Thymus (tissue), 11 donors: Measurements from ENCODE around the gene OR5H14. TPM values are rescaled to one million over a fixed set of nuclear protein-coding genes. Genes with fewer than 3 reads are reported as not detected.
"Not testable (repeated sequence)": the region's sequence is repeated elsewhere in the genome, so short reads cannot be mapped to it uniquely, and the experiment has no call there.

ENCODE experiments used
- DNase-seq, 9 donors: peaks; one replicate each; pipeline ENCODE4 v3.0.0-alpha.2; 2013; ENCODE audit warnings: low spot score in 9 of 9, low read depth in 6 of 9, missing footprints in 1 of 9
- H3K27ac ChIP-seq, 2 donors: one replicate each; pipeline ENCODE4 v1.5.1; 2013; ENCODE audit warnings: control low read depth in 1 of 2, low read depth in 1 of 2, low read length in 1 of 2, mild to moderate bottlenecking in 1 of 2, moderate library complexity in 1 of 2
- H3K27me3 ChIP-seq, 2 donors: one replicate each; pipeline ENCODE4 v1.5.1; 2013; ENCODE audit warnings: low read length in 1 of 2; ENCODE audit not compliant: control insufficient read depth in 2 of 2, insufficient read depth in 1 of 2
- H3K36me3 ChIP-seq, 2 donors: one replicate each; pipeline ENCODE4 v1.5.1; 2013; ENCODE audit warnings: low read length in 1 of 2, mild to moderate bottlenecking in 1 of 2, moderate library complexity in 1 of 2; ENCODE audit not compliant: control insufficient read depth in 2 of 2, insufficient read depth in 2 of 2
- H3K4me1 ChIP-seq, 2 donors: one replicate each; pipeline ENCODE4 v1.5.1; 2013; ENCODE audit warnings: low read length in 2 of 2; ENCODE audit not compliant: control insufficient read depth in 2 of 2, insufficient read depth in 2 of 2
- H3K4me3 ChIP-seq, 2 donors: one replicate each; pipeline ENCODE4 v1.5.1; 2013; ENCODE audit warnings: low read length in 2 of 2, control low read depth in 1 of 2, mild to moderate bottlenecking in 1 of 2
- H3K9me3 ChIP-seq, 2 donors: one replicate each; pipeline ENCODE4 v1.5.1; 2013; ENCODE audit warnings: low read length in 1 of 2, mild to moderate bottlenecking in 1 of 2; ENCODE audit not compliant: control insufficient read depth in 2 of 2, insufficient read depth in 1 of 2
- WGBS: extraction: QIAGEN DNeasy Blood & Tissue Kit; methylation state at CpG from one replicate; pipeline ENCODE4 v1.1.7; 2013; 5-methylcytosine and 5-hydroxymethylcytosine counted together
- polyA plus RNA-seq: library from polyadenylated mRNA; stranded (reverse); fragments of 200-250 nt; gene quantifications from one replicate; pipeline ENCODE4 v1.2.3, GENCODE V29; 2013
- total RNA-seq: library from RNA; stranded (reverse); fragments of 120-200 nt; gene quantifications from one replicate; pipeline ENCODE4 v1.2.4, GENCODE V29; 2013
- donor health status: healthy.

OR5H14 gene
- total and polyA plus RNA-seq, 2 donors: not detected

DNA sequence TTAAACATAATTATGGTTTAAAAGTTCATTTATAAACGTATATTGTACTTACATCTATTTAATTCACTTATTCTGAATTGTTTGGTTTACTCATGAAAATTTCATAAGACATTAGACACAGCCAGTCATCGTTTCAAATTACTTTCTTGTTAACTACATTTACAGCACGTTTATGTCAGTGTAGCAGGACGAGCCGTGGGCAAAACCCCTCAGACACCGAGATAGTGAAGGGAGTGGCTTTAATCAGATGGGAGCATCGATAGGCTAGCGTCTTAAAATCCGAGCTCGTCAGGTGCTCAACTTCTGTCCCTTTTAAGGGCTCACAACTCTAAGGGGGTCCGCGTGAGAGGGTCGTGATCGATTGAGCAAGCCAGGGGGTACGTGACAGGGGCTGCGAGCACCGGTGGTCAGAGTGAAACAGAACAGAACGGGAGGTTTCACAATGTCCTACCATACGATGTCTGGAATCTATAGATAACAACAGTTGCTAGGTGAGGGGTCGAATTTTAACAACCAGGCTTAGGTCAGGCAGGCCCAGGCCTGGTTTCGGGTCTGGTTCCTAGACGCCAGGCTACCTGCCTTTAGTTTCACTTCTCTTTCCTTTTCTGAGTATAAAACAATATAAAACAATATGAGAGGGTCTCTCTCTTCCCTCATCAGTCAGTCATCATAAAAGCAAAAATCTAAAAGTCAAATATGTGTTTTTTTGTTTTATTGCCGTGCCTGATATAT lies 9.3 kb upstream of the OR5H14 start:
- H3K27me3 ChIP-seq, H3K27ac ChIP-seq, H3K4me3 ChIP-seq, DNase-seq, H3K36me3 ChIP-seq, H3K4me1 ChIP-seq, H3K9me3 ChIP-seq: not testable (repeated sequence)
- WGBS: 91% methylated on average over 23 of the region's 23 CpGs

GRCh38 chr3:98140531-98140930 lies 6.7 kb upstream of the OR5H14 start:
- no peaks in the 10 kb centered on the region for H3K27me3 ChIP-seq
- no peaks in the 10 kb centered on the region for H3K4me1 ChIP-seq
- no peak for DNase-seq

GRCh38 chr3:98148751-98149150 lies 1.5 kb downstream of the OR5H14 start:
- no peak for DNase-seq
- H3K27ac ChIP-seq: no peak overlapping the region
- H3K36me3 ChIP-seq: no peaks in the 10 kb centered on the region
- H3K27me3 ChIP-seq: no peaks in the 10 kb centered on the region
- 73% methylated on average over 3 of the region's 3 CpGs for WGBS
- H3K4me1 ChIP-seq: no peaks in the 10 kb centered on the region
- H3K4me3 ChIP-seq: no peak overlapping the region
- no peaks in the 10 kb centered on the region for H3K9me3 ChIP-seq

More at GRCh38 chr3:98140531-98140930, 6.7 kb upstream of the OR5H14 start:
- no peak overlapping the region for H3K4me3 ChIP-seq
- no peak overlapping the region for H3K27ac ChIP-seq
- H3K9me3 ChIP-seq: no peaks in the 10 kb centered on the region
- H3K36me3 ChIP-seq: no peaks in the 10 kb centered on the region

DNA sequence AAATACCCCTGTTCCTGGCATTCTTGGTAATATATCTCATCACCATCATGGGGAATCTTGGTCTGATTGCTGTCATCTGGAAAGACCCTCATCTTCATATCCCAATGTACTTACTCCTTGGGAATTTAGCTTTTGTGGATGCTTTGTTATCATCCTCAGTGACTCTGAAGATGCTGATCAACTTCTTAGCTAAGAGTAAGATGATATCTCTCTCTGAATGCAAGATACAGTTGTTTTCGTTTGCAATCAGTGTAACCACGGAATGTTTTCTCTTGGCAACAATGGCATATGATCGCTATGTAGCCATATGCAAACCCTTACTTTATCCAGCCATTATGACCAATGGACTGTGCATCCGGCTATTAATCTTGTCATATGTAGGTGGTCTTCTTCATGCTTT lies 2.2 kb downstream of the OR5H14 start:
- H3K4me3 ChIP-seq, H3K27me3 ChIP-seq, H3K9me3 ChIP-seq, H3K27ac ChIP-seq, DNase-seq, H3K36me3 ChIP-seq, H3K4me1 ChIP-seq: not testable (repeated sequence)
- 90% methylated on average over 4 of the region's 4 CpGs for WGBS

- WGBS: 94% methylated on average over 5 of the region's 5 CpGs
Observed at GRCh38 chr3:98151241-98151640, 4.0 kb downstream of the OR5H14 start.

GRCh38 chr3:98166396-98166795 lies 19.1 kb downstream of the OR5H14 start, which contains the start of gene OR5H15:
TSS of gene OR5H15 (plus strand) at chr3:98166696. CDS start at chr3:98168700, 2,004 bp downstream.
- Histone ChIP-seq H3K36me3 (no peaks in the 10 kb centered on the region), H3K4me1 (no peaks in the 10 kb centered on the region), H3K27me3 (no peaks in the 10 kb centered on the region), H3K9me3 (no peaks in the 10 kb centered on the region), H3K4me3 (no peak within 1 kb of the TSS), H3K27ac (no peak within 1 kb of the TSS)
- 98% methylated on average over 3 of the region's 3 CpGs for WGBS
- no peak for DNase-seq

More at GRCh38 chr3:98151241-98151640, 4.0 kb downstream of the OR5H14 start:
- DNase-seq: no peak
- Histone ChIP-seq H3K36me3 (no peaks in the 10 kb centered on the region), H3K4me1 (no peaks in the 10 kb centered on the region), H3K9me3 (no peaks in the 10 kb centered on the region), H3K4me3 (no peak overlapping the region), H3K27me3 (no peaks in the 10 kb centered on the region), H3K27ac (no peak overlapping the region)

DNA sequence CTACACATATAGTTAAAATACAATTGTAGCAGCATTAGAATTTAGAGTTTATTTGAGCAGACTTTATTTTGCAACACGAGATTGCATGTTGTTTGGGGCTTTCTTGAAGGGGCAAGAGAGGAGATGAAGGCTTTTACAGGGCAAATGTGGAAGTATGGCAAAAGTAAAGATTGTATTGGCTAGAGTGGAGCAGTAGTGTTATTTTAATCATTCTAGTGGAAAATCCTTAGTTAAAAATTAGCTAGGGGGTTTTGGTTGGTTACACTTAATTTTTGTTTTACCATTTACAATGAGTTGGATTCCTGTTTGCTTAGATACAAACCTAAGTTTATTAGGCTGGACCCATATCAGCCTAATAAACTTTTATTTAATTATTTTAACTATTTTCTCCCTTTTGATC lies 23.8 kb downstream of the OR5H14 start:
- DNase-seq: no peak
- Histone ChIP-seq H3K9me3 (no peaks in the 10 kb centered on the region), H3K4me3 (no peak overlapping the region), H3K27me3 (no peaks in the 10 kb centered on the region), H3K4me1 (no peaks in the 10 kb centered on the region), H3K36me3 (no peaks in the 10 kb centered on the region), H3K27ac (no peak overlapping the region)
- 77% methylated on average over 1 of the region's 1 CpG for WGBS

DNA sequence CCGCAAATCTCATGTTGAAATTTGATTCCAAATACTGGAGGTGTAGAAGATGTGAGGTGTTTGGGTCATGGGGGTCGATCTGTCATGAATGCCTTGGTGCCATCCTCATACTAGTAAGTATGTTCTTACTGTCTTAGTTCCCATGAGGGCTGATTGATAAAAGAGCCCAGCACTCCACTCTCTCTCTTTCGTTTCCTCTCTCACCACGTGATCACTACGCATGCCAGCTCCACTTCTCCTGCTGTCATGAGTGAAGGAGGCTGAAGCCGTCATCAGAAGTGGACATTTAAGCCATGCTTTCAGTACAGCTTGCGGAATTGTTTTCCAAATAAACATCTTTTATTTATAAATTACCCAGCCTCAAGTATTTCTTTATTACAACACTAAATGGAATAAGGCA lies 25.3 kb downstream of the OR5H14 start:
- no peak overlapping the region for H3K27ac ChIP-seq
- DNase-seq: no peak
- H3K4me1 ChIP-seq: no peaks in the 10 kb centered on the region
- 94% methylated on average over 7 of the region's 7 CpGs for WGBS
- no peak overlapping the region for H3K4me3 ChIP-seq
- H3K9me3 ChIP-seq: no peaks in the 10 kb centered on the region
- no peaks in the 10 kb centered on the region for H3K36me3 ChIP-seq
- no peaks in the 10 kb centered on the region for H3K27me3 ChIP-seq

- no peaks in the 10 kb centered on the region for H3K36me3 ChIP-seq
- H3K9me3 ChIP-seq: no peaks in the 10 kb centered on the region
- H3K27me3 ChIP-seq: no peaks in the 10 kb centered on the region
- DNase-seq: no peak
- no peaks in the 10 kb centered on the region for H3K4me1 ChIP-seq
- 93% methylated on average over 3 of the region's 3 CpGs for WGBS
- no peak overlapping the region for H3K4me3 ChIP-seq
- no peak overlapping the region for H3K27ac ChIP-seq
Observed at GRCh38 chr3:98180319-98180890, 33.1 kb downstream of the OR5H14 start.
